AG09319 (cell line): Measurements from ENCODE around the gene PRR7.

Experiments used
- DNase-seq: peaks from one replicate; pipeline ENCODE4 v3.0.0-alpha.2; 2010; ENCODE audit warnings: low read depth; ENCODE audit errors: extremely low read depth
- CTCF ChIP-seq: IDR thresholded peaks from 2 replicates; pipeline ENCODE4 v1.5.1; 2011; ENCODE audit warnings: low read depth, mild to moderate bottlenecking, inconsistent platforms, low read length, moderate library complexity

The PRR7 gene, protein sequence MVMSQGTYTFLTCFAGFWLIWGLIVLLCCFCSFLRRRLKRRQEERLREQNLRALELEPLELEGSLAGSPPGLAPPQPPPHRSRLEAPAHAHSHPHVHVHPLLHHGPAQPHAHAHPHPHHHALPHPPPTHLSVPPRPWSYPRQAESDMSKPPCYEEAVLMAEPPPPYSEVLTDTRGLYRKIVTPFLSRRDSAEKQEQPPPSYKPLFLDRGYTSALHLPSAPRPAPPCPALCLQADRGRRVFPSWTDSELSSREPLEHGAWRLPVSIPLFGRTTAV

DNA sequence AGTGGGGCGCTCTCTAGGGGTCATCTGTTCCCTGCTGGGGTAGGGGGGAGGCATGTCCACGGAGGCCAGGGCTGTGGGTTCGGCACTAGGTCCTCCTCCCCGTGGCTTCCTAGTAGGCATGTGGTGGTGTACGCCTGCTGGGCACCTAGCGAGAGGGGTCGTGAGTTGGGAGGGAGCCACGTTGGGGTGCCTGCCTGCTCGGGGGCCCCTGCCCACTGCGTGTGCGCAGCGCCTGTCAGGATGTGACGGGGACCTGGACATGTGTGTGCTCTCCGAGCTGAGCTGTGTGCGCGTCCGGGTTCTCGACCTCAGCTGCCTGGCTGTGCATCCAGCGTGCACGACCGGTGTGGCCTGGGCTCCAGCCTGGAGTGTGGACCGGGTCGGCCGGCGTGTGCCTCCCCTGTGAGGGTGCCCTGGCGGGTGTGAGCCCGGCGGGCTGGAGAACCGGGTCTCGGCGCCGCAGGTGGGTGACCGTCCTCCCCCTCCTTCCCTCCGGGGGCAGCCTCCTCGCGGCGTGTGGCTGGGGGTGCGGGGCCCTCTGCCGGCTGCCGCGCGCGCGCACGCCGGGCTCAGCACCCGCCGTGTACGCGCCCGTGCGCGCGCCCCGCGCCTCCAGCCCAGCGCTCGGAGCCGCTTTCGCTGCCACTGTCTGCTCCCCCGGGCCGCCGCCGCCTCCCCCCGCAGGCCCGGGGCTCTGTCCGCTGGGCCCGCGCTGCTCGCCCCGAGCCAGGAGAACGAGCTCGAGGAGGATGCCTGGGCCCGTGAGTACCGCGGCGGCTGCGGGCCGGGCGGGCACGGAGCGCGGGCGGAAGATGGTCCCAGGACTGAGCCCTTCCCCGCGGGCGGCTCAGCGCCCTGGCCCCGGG lies at the start of gene PRR7:
Gene PRR7, plus strand, starts transcription at position 615 of the 866 bp plus-strand sequence. CDS start 8,254 bp downstream, outside the sequence.
- peak; percentile 30 for DNase-seq

DNA sequence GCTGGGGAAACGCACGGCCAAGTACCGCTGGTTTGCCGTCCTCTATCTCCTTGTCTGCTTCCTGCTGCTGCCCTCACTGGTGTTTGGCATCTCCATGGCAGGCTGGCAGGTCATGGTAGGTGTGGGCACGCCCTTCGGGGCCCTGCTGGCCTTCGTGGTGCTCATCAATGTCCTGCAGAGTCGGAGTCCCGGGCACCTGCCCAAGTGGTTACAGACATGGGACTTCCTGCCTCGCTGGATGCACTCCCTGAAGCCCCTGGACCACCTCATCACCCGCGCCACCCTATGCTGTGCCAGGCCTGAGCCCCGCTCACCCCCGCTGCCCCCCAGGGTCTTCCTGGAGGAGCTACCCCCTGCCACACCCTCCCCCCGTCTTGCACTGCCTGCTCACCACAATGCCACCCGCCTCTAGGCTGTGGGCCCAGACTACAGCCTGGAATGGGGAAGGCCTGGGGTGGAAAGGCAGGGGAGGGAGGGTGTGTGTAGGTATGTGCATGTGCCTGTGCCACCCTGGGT lies 48.7 kb upstream of the PRR7 start:
- DNase-seq: no peak
- no peak for TF ChIP-seq CTCF

More for the DNA sequence above, at the start of gene PRR7:
- TF ChIP-seq CTCF: no peak; the same call in 1 of the 2 replicates

GRCh38 chr5:177399997-177400868 lies 46.4 kb upstream of the PRR7 start, which contains the start of gene PFN3:
TSS of gene PFN3 (minus strand) at chr5:177400661. CDS start at chr5:177400576, 85 bp downstream.
- DNase-seq: no peak

GRCh38 chr5:177402271-177403043 lies 44.2 kb upstream of the PRR7 start:
- peak; percentile 34 for TF ChIP-seq CTCF
- no peak for DNase-seq

More at GRCh38 chr5:177399997-177400868, 46.4 kb upstream of the PRR7 start, which contains the start of gene PFN3:
- TF ChIP-seq CTCF: no peak

GRCh38 chr5:177403102-177403791 lies 43.4 kb upstream of the PRR7 start:
- no peak for TF ChIP-seq CTCF
- no peak for DNase-seq
